Endothelial cell of umbilical vein (primary cell): ENCODE results near the gene PTPN14. TPM values are rescaled to one million over a fixed set of nuclear protein-coding genes. Genes with fewer than 3 reads are reported as not detected.

Source experiments
- BruUV-seq: library from RNA; stranded (reverse); fragments of 400-500 nt; replicated peaks from 2 replicates; lab custom pipeline; 2021; lab: Mats Ljungman, UMichigan
- CTCF ChIA-PET: fragments of 300-600, 350-600 bp; sonication (Branson Sonifier 250); formaldehyde crosslinking; loops from one replicate; lab custom pipeline; 2021; ENCODE audit warnings: antibody characterized with exemption, inconsistent platforms; lab: Charles Lee
- POLR2A ChIA-PET: fragments of 300-600, 350-600 bp; sonication (Branson Sonifier 250); formaldehyde crosslinking; loops from one replicate; lab custom pipeline; 2021; ENCODE audit warnings: antibody characterized with exemption, inconsistent platforms; lab: Charles Lee
- DNase-seq: peaks from one replicate; pipeline ENCODE4 v3.0.0-alpha.2; 2011; ENCODE audit warnings: low read depth, low spot score
- FAIRE-seq: peaks from 2 replicates; lab custom pipeline; 2011; peaks lifted over from hg19 to GRCh38; lab: Jason Lieb, UNC
- H2AFZ ChIP-seq: 2 replicates; pipeline ENCODE4 v1.6.0; 2012; ENCODE audit warnings: low read depth, low read length, control low read depth, inconsistent platforms
- H3K27ac ChIP-seq: 2 replicates; pipeline ENCODE4 v1.5.1; 2011; ENCODE audit warnings: low read depth, mild to moderate bottlenecking, control low read depth, low read length, moderate library complexity; ENCODE audit not compliant: insufficient read depth
- H3K27me3 ChIP-seq, 2 experiments: 2 replicates each; pipeline versions ENCODE4 v1.6.0 to v1.6.1; 2011; ENCODE audit warnings: low read length in 2 of 2, mixed read lengths in 1 of 2; ENCODE audit not compliant: control insufficient read depth in 2 of 2, insufficient read depth in 2 of 2
- H3K36me3 ChIP-seq, 2 experiments: 2 replicates in 1 of 2; 3 replicates in 1 of 2; pipeline ENCODE4 v1.5.1; 2011; ENCODE audit warnings: low read length in 2 of 2, mild to moderate bottlenecking in 1 of 2, moderate library complexity in 1 of 2; ENCODE audit not compliant: control insufficient read depth in 2 of 2, insufficient read depth in 2 of 2; ENCODE audit errors: extremely low read depth in 1 of 2
- H3K4me1 ChIP-seq: 3 replicates; pipeline ENCODE4 v1.5.1; 2011; ENCODE audit warnings: mild to moderate bottlenecking, low read length; ENCODE audit not compliant: control insufficient read depth, insufficient read depth; ENCODE audit errors: extremely low read depth
- H3K4me2 ChIP-seq: 2 replicates; pipeline ENCODE4 v1.6.1; 2011; ENCODE audit warnings: low read length, control low read depth, mixed read lengths; ENCODE audit not compliant: insufficient read depth
- H3K4me3 ChIP-seq, 3 experiments: fragments of 200-600 bp in 1 of 3; sonication (generic), shearing (Covaris generic) in 1 of 3; replicated peaks in 1 of 3; 2 replicates each; pipeline ENCODE4 v1.5.1; 2011 to 2016; ENCODE audit warnings: control low read depth in 3 of 3, low read length in 3 of 3, mild to moderate bottlenecking in 2 of 3, inconsistent platforms in 1 of 3, low read depth in 1 of 3, moderate library complexity in 1 of 3; ENCODE audit not compliant: insufficient read depth in 1 of 3
- H3K79me2 ChIP-seq: 2 replicates; pipeline ENCODE4 v1.6.0; 2012; ENCODE audit warnings: low read length, inconsistent platforms; ENCODE audit not compliant: control insufficient read depth, insufficient read depth
- H3K9ac ChIP-seq: replicated peaks from 2 replicates; pipeline ENCODE3; 2011; ENCODE audit warnings: low read length, control low read depth; ENCODE audit not compliant: insufficient read depth; ENCODE audit errors: extremely low read depth
- H3K9me1 ChIP-seq: replicated peaks from 3 replicates; pipeline ENCODE4 v1.6.0; 2011; ENCODE audit warnings: mild to moderate bottlenecking, low read length; ENCODE audit not compliant: control insufficient read depth, insufficient read depth; ENCODE audit errors: extremely low read depth
- H3K9me3 ChIP-seq: replicated peaks from 2 replicates; pipeline ENCODE4 v1.5.1; 2012; ENCODE audit warnings: low read length, inconsistent platforms; ENCODE audit not compliant: control insufficient read depth, insufficient read depth
- H4K20me1 ChIP-seq: replicated peaks from 2 replicates; pipeline ENCODE3; 2011; ENCODE audit warnings: mild to moderate bottlenecking, low read length; ENCODE audit not compliant: control insufficient read depth, insufficient read depth; ENCODE audit errors: extremely low read depth
- CTCF ChIP-seq, 2 donors: IDR thresholded peaks; 1 replicate in 1 of 2; 2 replicates in 1 of 2; pipeline ENCODE4 v1.5.1; 2011; ENCODE audit warnings: low read length in 2 of 2, mild to moderate bottlenecking in 2 of 2, moderate library complexity in 2 of 2, control low read depth in 1 of 2, inconsistent platforms in 1 of 2, low read depth in 1 of 2; ENCODE audit not compliant: insufficient read depth in 1 of 2; ENCODE audit errors: extremely low read depth in 1 of 2
- EZH2 ChIP-seq: IDR thresholded peaks from 2 replicates; pipeline ENCODE4 v1.6.1; 2012; ENCODE audit warnings: borderline replicate concordance, low read depth, mild to moderate bottlenecking, moderate library complexity, low read length, inconsistent platforms; ENCODE audit not compliant: severe bottlenecking
- FOS ChIP-seq: IDR thresholded peaks from 2 replicates; pipeline ENCODE4 v1.6.1; 2011; ENCODE audit warnings: mild to moderate bottlenecking, low read length, moderate library complexity, borderline replicate concordance; ENCODE audit not compliant: insufficient read depth
- GATA2 ChIP-seq: IDR thresholded peaks from 2 replicates; pipeline ENCODE4 v1.7.0; 2011; ENCODE audit warnings: low read depth, mild to moderate bottlenecking, moderate library complexity, mixed read lengths, low read length; ENCODE audit not compliant: insufficient read length, insufficient read depth
- JUN ChIP-seq: IDR thresholded peaks from 2 replicates; pipeline ENCODE4 v1.6.1; 2011; ENCODE audit warnings: borderline replicate concordance, low read depth; ENCODE audit not compliant: insufficient read length, insufficient read depth
- MAX ChIP-seq: IDR thresholded peaks from 2 replicates; pipeline ENCODE4 v1.6.1; 2011; ENCODE audit not compliant: insufficient read depth, insufficient read length
- MYC ChIP-seq: IDR thresholded peaks from one replicate; pipeline ENCODE4 v1.6.1; 2011; ENCODE audit warnings: mild to moderate bottlenecking, low read depth, low read length
- POLR2A ChIP-seq: IDR thresholded peaks from 2 replicates; pipeline ENCODE4 v1.6.1; 2012; ENCODE audit warnings: low read depth, mild to moderate bottlenecking, control low read depth, low read length
- POLR2AphosphoS5 ChIP-seq: IDR thresholded peaks from 2 replicates; pipeline ENCODE4 v1.6.1; 2012; ENCODE audit warnings: low read depth, mild to moderate bottlenecking, control low read depth, low read length, moderate library complexity; ENCODE audit not compliant: insufficient read depth
- dilution Hi-C: fragments of 300-500 bp; cut with MboI; formaldehyde crosslinking; loops from one replicate; pipeline ENCODE4 v1.15.0; 2019; ENCODE audit warnings: low sequenced_read_pairs; ENCODE audit not compliant: extremely low pct_ligation_motif_present
- intact Hi-C: fragments of 100-400 bp; cut with micrococcal nuclease; formaldehyde crosslinking; loops from one replicate; pipeline ENCODE4 v1.10.0; 2022
- polyA plus RNA-seq, 4 experiments: library from polyadenylated mRNA; depleted of rRNA in 3 of 4; stranded (reverse) in 3 of 4; unstranded in 1 of 4; fragments of >200 nt; gene quantifications; 2 replicates each; pipeline versions ENCODE4 v1.2.1 to v1.2.3, GENCODE V29; 2011 to 2012; ENCODE audit warnings: missing spikeins in 1 of 4
- total RNA-seq: library from RNA; stranded (reverse); gene quantifications from 2 replicates; pipeline ENCODE4 v1.2.3, GENCODE V29; 2021

The PTPN14 gene
- total and polyA plus RNA-seq, 2 donors (not counting 3 experiments of a cell fraction or from before 2014, with no cell fraction given): 18.5 to 93.0 TPM

GRCh38 chr1:214515544-214516433 lies 35.6 kb downstream of the PTPN14 start:
- Histone ChIP-seq H3K36me3 (no peaks in the 10 kb centered on the region), H3K4me1 (peaks cover 25% of the 10 kb centered on the region), H3K27ac (no peak overlapping the region), H3K4me3 (no peak overlapping the region), H4K20me1 (peaks cover 6% of the 10 kb centered on the region), H3K79me2 (peaks cover 98% of the 10 kb centered on the region), H2AFZ (no peak overlapping the region), H3K27me3 (no peaks in the 10 kb centered on the region), H3K4me2 (no peak overlapping the region), H3K9ac (no peak overlapping the region), H3K9me1 (no peaks in the 10 kb centered on the region), H3K9me3 (no peaks in the 10 kb centered on the region)
- DNase-seq (no peak), FAIRE-seq (no peak)
- ChIA-PET CTCF (interaction anchor here (0.7 to 1.7 kb wide), 5 partner anchors 15 to 61 kb away, joined by 3 to 6 read pairs (median 3); no protein-coding TSS in a partner anchor), POLR2A (interaction anchor here (0.7 kb wide), 1 partner anchor 27 kb away, joined by 3 read pairs; no protein-coding TSS in a partner anchor)
- BruUV-seq: no TSS peak
- intact Hi-C loops (no loop called here), dilution Hi-C loops (no loop called here)
- TF ChIP-seq MAX (no peak), GATA2 (no peak), MYC (no peak), POLR2AphosphoS5 (no peak), CTCF (IDR thresholded peaks at IDR 0.05; ENCODE audit: extremely low read depth in 1 of 2, insufficient read depth in 1 of 2, low read depth in 1 of 2, low read length in 2 of 2) (no peak), JUN (no peak), EZH2 (no peak), POLR2A (no peak), FOS (no peak)
